Kidney (tissue), 14 donors: ENCODE results near the gene PPIL1. TPM values are rescaled to one million over a fixed set of nuclear protein-coding genes. Genes with fewer than 3 reads are reported as not detected.

Experiments
- DNase-seq, 5 donors: peaks; one replicate each; pipeline ENCODE4 v3.0.0-alpha.2; 2013 to 2020
- FAIRE-seq: peaks from 2 replicates; lab custom pipeline; 2012; peaks lifted over from hg19 to GRCh38; lab: Jason Lieb, UNC
- H3K27ac ChIP-seq, 2 donors: one replicate each; pipeline ENCODE4 v1.7.0; 2013; ENCODE audit warnings: low read depth in 2 of 2, low read length in 2 of 2, inconsistent platforms in 1 of 2
- H3K27me3 ChIP-seq: one replicate; pipeline ENCODE4 v1.7.1; 2013; ENCODE audit warnings: low read length, inconsistent platforms; ENCODE audit not compliant: control insufficient read depth, insufficient read depth
- H3K36me3 ChIP-seq, 3 donors: one replicate each; pipeline versions ENCODE4 v1.7.0 to v1.7.1; 2013; ENCODE audit warnings: low read length in 3 of 3, control low read depth in 1 of 3, inconsistent platforms in 1 of 3; ENCODE audit not compliant: insufficient read depth in 3 of 3, control insufficient read depth in 2 of 3
- H3K4me1 ChIP-seq, 3 donors: one replicate each; pipeline versions ENCODE4 v1.7.0 to v1.7.1; 2013; ENCODE audit warnings: low read length in 3 of 3, inconsistent platforms in 1 of 3, low read depth in 1 of 3; ENCODE audit not compliant: control insufficient read depth in 2 of 3, insufficient read depth in 2 of 3
- H3K4me3 ChIP-seq, 3 donors: one replicate each; pipeline versions ENCODE4 v1.7.0 to v1.8.1; 2013; ENCODE audit warnings: low read length in 3 of 3, control low read depth in 1 of 3, inconsistent platforms in 1 of 3
- H3K9ac ChIP-seq, 3 donors: one replicate each; pipeline versions ENCODE4 v1.7.0 to v1.7.1; 2013; ENCODE audit warnings: low read length in 3 of 3, control low read depth in 1 of 3, inconsistent platforms in 1 of 3
- H3K9me3 ChIP-seq, 3 donors: one replicate each; pipeline versions ENCODE4 v1.7.0 to v1.7.1; 2013; ENCODE audit warnings: low read length in 3 of 3, control low read depth in 1 of 3, inconsistent platforms in 1 of 3; ENCODE audit not compliant: control insufficient read depth in 2 of 3, insufficient read depth in 1 of 3
- CTCF ChIP-seq: IDR thresholded peaks from 3 replicates; pipeline ENCODE4 v1.5.1; 2012; ENCODE audit warnings: mild to moderate bottlenecking, moderate library complexity, borderline replicate concordance; ENCODE audit not compliant: insufficient read depth; ENCODE audit errors: extremely low read depth
- intact Hi-C: fragments of 100-400 bp; cut with DNase I; formaldehyde crosslinking; loops from one replicate; pipeline ENCODE4 v1.11.1; 2022
- polyA plus RNA-seq: library from polyadenylated mRNA; stranded (reverse); fragments of 350-450 nt; fragmentation: Illumina TruSeq; extraction: RNeasy Lipid Tissue Mini Kit (QIAGEN cat#74804); gene quantifications from one replicate; pipeline ENCODE4 v1.2.3, GENCODE V29; 2014; ENCODE audit warnings: low read depth, low replicate concordance; ENCODE audit not compliant: insufficient read depth
- total RNA-seq: library from RNA; stranded (reverse); fragmentation: NEBNext Ultra II Directional; extraction: Animal tissue kit (Norgen Biotek cat#: 25700); gene quantifications from one replicate; pipeline ENCODE4 v1.2.1, GENCODE V29; 2021
- donor health status: control.
- donor health status: control.
- donor health status: control.
- donor health status: control.
- donor health status: control.
- donor health status: DM: yes; HTN: yes; CAD: no.
- donor health status: Normal renal cell carcinoma (clear cell type).

Gene PPIL1
- total and polyA plus RNA-seq, 2 donors from 2014 or later = 21.3 to 40.1 TPM

- no peak overlapping the region for H3K27ac ChIP-seq
- no peak for DNase-seq
Observed at GRCh38 chr6:36888654-36889481, 14.3 kb upstream of the PPIL1 start.

GRCh38 chr6:36888115-36888643 lies 13.6 kb upstream of the PPIL1 start:
- H3K36me3 ChIP-seq = peaks cover 0 to 5% (median 0%) of the 10 kb centered on the region in 3 donors
- no peak for TF ChIP-seq CTCF
- DNase-seq (no peak), FAIRE-seq (no peak)
- H3K27me3 ChIP-seq = no peaks in the 10 kb centered on the region
- intact Hi-C loops = loop anchor here (10.0 kb wide), 1 partner anchor 127 kb away; no protein-coding TSS in a partner anchor
- H3K4me1 ChIP-seq = peaks cover 2 to 6% (median 5%) of the 10 kb centered on the region in 3 donors
- H3K4me3 ChIP-seq = no peak overlapping the region
- no peaks in the 10 kb centered on the region for H3K9me3 ChIP-seq
- no peak overlapping the region for H3K27ac ChIP-seq
- H3K9ac ChIP-seq = no peak overlapping the region

More at GRCh38 chr6:36888654-36889481, 14.3 kb upstream of the PPIL1 start:
- TF ChIP-seq CTCF = no peak
- Histone ChIP-seq H3K4me1 (peaks cover 2 to 6% (median 5%) of the 10 kb centered on the region in 3 donors), H3K4me3 (no peak overlapping the region), H3K27me3 (no peaks in the 10 kb centered on the region), H3K36me3 (peaks cover 0 to 5% (median 0%) of the 10 kb centered on the region in 3 donors), H3K9me3 (no peaks in the 10 kb centered on the region), H3K9ac (no peak overlapping the region)
- no peak for FAIRE-seq
- intact Hi-C loops = loop anchor here (10.0 kb wide), 1 partner anchor 126 kb away; no protein-coding TSS in a partner anchor

GRCh38 chr6:36886950-36887618 lies 12.5 kb upstream of the PPIL1 start:
- peak overlapping the region; percentile 16 to 96 (median 78) for H3K4me3 ChIP-seq
- no peak for FAIRE-seq

More at GRCh38 chr6:36886950-36887618, 12.5 kb upstream of the PPIL1 start:
- intact Hi-C loops = loop anchor here (10.0 kb wide), 1 partner anchor 128 kb away; no protein-coding TSS in a partner anchor
- no peak for DNase-seq
- no peak overlapping the region for H3K9ac ChIP-seq
- no peaks in the 10 kb centered on the region for H3K27me3 ChIP-seq
- TF ChIP-seq CTCF = no peak
- H3K9me3 ChIP-seq = no peaks in the 10 kb centered on the region
- H3K27ac ChIP-seq = no peak overlapping the region
- H3K36me3 ChIP-seq = no peaks in the 10 kb centered on the region
- peaks cover 2 to 6% (median 5%) of the 10 kb centered on the region in 3 donors for H3K4me1 ChIP-seq
